CD4-positive, alpha-beta T cell treated with Interferon gamma for 1 hour (primary cell): ENCODE measurements around the gene CSAG3.
"Not testable (repeated sequence)": the region's sequence is repeated elsewhere in the genome, so short reads cannot be mapped to it uniquely, and the experiment has no call there.

Experiments used
- DNase-seq: peaks from one replicate; pipeline ENCODE4 v3.0.0-alpha.2; 2020

CSAG3 gene

GRCh38 chrX:152758918-152759317 is at the start of gene CSAG3:
CSAG3 (plus strand) TSS chrX:152759218.
- DNase-seq = not testable (repeated sequence)

GRCh38 chrX:152713195-152713594 is 45.8 kb upstream of the CSAG3 start:
- not testable (repeated sequence) for DNase-seq

GRCh38 chrX:152713815-152714787 is 44.9 kb upstream of the CSAG3 start, which contains the start of gene MAGEA2B:
MAGEA2B (plus strand) TSS chrX:152714628; CDS start chrX:152717107, 2,479 bp downstream.
- DNase-seq = not testable (repeated sequence)

- DNase-seq = no peak
Observed at GRCh38 chrX:152725409-152725808, 33.6 kb upstream of the CSAG3 start.

GRCh38 chrX:152733261-152733975 is 25.6 kb upstream of the CSAG3 start, which contains the start of the genes CSAG1 and MAGEA12:
CSAG1 (minus strand) TSS chrX:152733721; CDS start chrX:152732460, 1,261 bp downstream.
MAGEA12 (plus strand) TSS chrX:152733757; CDS start chrX:152736162, 2,405 bp downstream.
- no peak for DNase-seq

- not testable (repeated sequence) for DNase-seq
Observed at GRCh38 chrX:152734143-152734858, 24.7 kb upstream of the CSAG3 start.

- DNase-seq = no peak
Observed at GRCh38 chrX:152735101-152735500, 23.9 kb upstream of the CSAG3 start.

GRCh38 chrX:152735860-152736511 is 23.0 kb upstream of the CSAG3 start:
- DNase-seq = no peak

GRCh38 chrX:152736528-152736927 is 22.5 kb upstream of the CSAG3 start:
- not testable (repeated sequence) for DNase-seq

GRCh38 chrX:152738560-152738959 is 20.5 kb upstream of the CSAG3 start:
- no peak for DNase-seq

GRCh38 chrX:152753686-152754650 is 5.0 kb upstream of the CSAG3 start, which contains the start of gene MAGEA2:
MAGEA2 (minus strand) TSS chrX:152753842; CDS start chrX:152751363, 2,479 bp downstream.
- not testable (repeated sequence) for DNase-seq

- not testable (repeated sequence) for DNase-seq
Observed at GRCh38 chrX:152754871-152755270, 4.1 kb upstream of the CSAG3 start.

GRCh38 chrX:152759544-152759943 is 526 bp downstream of the CSAG3 start:
- not testable (repeated sequence) for DNase-seq

GRCh38 chrX:152761582-152761981 is 2.6 kb downstream of the CSAG3 start:
- not testable (repeated sequence) for DNase-seq

GRCh38 chrX:152766562-152766961 is 7.5 kb downstream of the CSAG3 start:
- DNase-seq = not testable (repeated sequence)

- DNase-seq = not testable (repeated sequence)
Observed at GRCh38 chrX:152769549-152770289, 10.7 kb downstream of the CSAG3 start, which contains the start of gene MAGEA6. MAGEA6 (minus strand) TSS chrX:152769689; CDS start chrX:152767650, 2,039 bp downstream.

- not testable (repeated sequence) for DNase-seq
Observed at GRCh38 chrX:152787062-152787461, 28.0 kb downstream of the CSAG3 start.

GRCh38 chrX:152798945-152799344 is 39.9 kb downstream of the CSAG3 start:
- no peak for DNase-seq

- DNase-seq = no peak
Observed at GRCh38 chrX:152806035-152806434, 47.0 kb downstream of the CSAG3 start.
